Measurements from ENCODE around the gene SLC44A5. TPM values are rescaled to one million over a fixed set of nuclear protein-coding genes. Genes with fewer than 3 reads are reported as not detected.

The SLC44A5 gene
- polyA plus RNA-seq, 2 of the 4 experiments (the other 2 are of a cell fraction), result 0.10 to 1.5 TPM

- no peak for TF ChIP-seq CTCF (IDR thresholded peaks at IDR 0.05)
- TF ChIP-seq ATOH8 (CRISPR knock-in tag; IDR thresholded peaks at IDR 0.05; ENCODE audit: low read depth), result no peak
- no peak for TF ChIP-seq ZNF302 (CRISPR knock-in tag; IDR thresholded peaks at IDR 0.05)
- TF ChIP-seq HOXA7 (CRISPR knock-in tag; IDR thresholded peaks at IDR 0.05), result no peak
- no peak for TF ChIP-seq CHD2 (IDR thresholded peaks at IDR 0.05; ENCODE audit: low read length, partially characterized antibody)
- no peak for TF ChIP-seq TP53 (CRISPR knock-in tag; IDR thresholded peaks at IDR 0.05)
- ChIA-PET POLR2A (no interaction called here), CTCF (no interaction called here)
- 25% methylated on average over 3 of the region's 3 CpGs for WGBS (ENCODE audit: missing lambda C conversion rate)
- Histone ChIP-seq H3K9me3 (no peaks in the 10 kb centered on the region), H3K4me1 (no peaks in the 10 kb centered on the region), H3K27ac (no peak overlapping the region), H3K4me2 (no peak overlapping the region), H3K4me3 (no peak overlapping the region)
- DNase-seq (ENCODE audit: low read depth in 1 of 2, low spot score in 1 of 2), result no peak
- FAIRE-seq, result no peak
- ATAC-seq, result no peak
These were observed 390.8 kb downstream of the SLC44A5 start for GRCh38 chr1:75220072-75220471.

- FAIRE-seq, result no peak
- no peak overlapping the region for H3K27ac ChIP-seq
- ChIA-PET CTCF (no interaction called here), POLR2A (no interaction called here)
- no peak for DNase-seq (ENCODE audit: low read depth in 1 of 2, low spot score in 1 of 2)
- H3K4me1 ChIP-seq, result no peaks in the 10 kb centered on the region
- ATAC-seq, result no peak
- TF ChIP-seq MAX (IDR thresholded peaks at IDR 0.05), result no peak
- no peak for TF ChIP-seq CBX8 (IDR thresholded peaks at IDR 0.05)
- TF ChIP-seq HOXB5 (CRISPR knock-in tag; IDR thresholded peaks at IDR 0.05), result no peak
- TF ChIP-seq HMGXB4 (CRISPR knock-in tag; IDR thresholded peaks at IDR 0.05; ENCODE audit: borderline replicate concordance), result no peak
- TF ChIP-seq NFE2L2 (conservative IDR thresholded peaks at IDR 0.05; ENCODE audit: low read length), result no peak
- no peak for TF ChIP-seq POLR2AphosphoS2 (conservative IDR thresholded peaks at IDR 0.05; ENCODE audit: low read length)
- TF ChIP-seq TFCP2L1 (CRISPR knock-in tag; IDR thresholded peaks at IDR 0.05), result no peak
- no peak for TF ChIP-seq CHD4 (IDR thresholded peaks at IDR 0.05; ENCODE audit: borderline replicate concordance)
- no peak for TF ChIP-seq RARB (CRISPR knock-in tag; IDR thresholded peaks at IDR 0.05)
- TF ChIP-seq NR3C1 (IDR thresholded peaks at IDR 0.05), result no peak
- TF ChIP-seq FOSL2 (IDR thresholded peaks at IDR 0.05), result no peak
- TF ChIP-seq FOSL2 (CRISPR knock-in tag; IDR thresholded peaks at IDR 0.05), result no peak
- no peak for TF ChIP-seq CEBPB (IDR thresholded peaks at IDR 0.05)
- no peak for TF ChIP-seq ZNF302 (CRISPR knock-in tag; IDR thresholded peaks at IDR 0.05)
- TF ChIP-seq NPAS2 (CRISPR knock-in tag; IDR thresholded peaks at IDR 0.05; ENCODE audit: borderline replicate concordance), result no peak
- no peak for TF ChIP-seq FOXS1 (CRISPR knock-in tag; IDR thresholded peaks at IDR 0.05)
- no peak overlapping the region for H3K4me2 ChIP-seq
- no peak overlapping the region for H3K4me3 ChIP-seq
- no peaks in the 10 kb centered on the region for H3K9me3 ChIP-seq
These were observed 396.9 kb downstream of the SLC44A5 start for GRCh38 chr1:75214017-75214416.

GRCh38 chr1:75211648-75212047 is 399.3 kb downstream of the SLC44A5 start:
- FAIRE-seq (no peak), DNase-seq (ENCODE audit: low read depth in 1 of 2, low spot score in 1 of 2) (no peak), ATAC-seq (no peak)
- no peak overlapping the region for H3K4me3 ChIP-seq
- TF ChIP-seq TFCP2L1 (CRISPR knock-in tag; IDR thresholded peaks at IDR 0.05) (no peak), SMC3 (IDR thresholded peaks at IDR 0.05) (no peak)
- ChIA-PET CTCF (no interaction called here), POLR2A (no interaction called here)
- H3K4me2 ChIP-seq, result no peak overlapping the region
- H3K27ac ChIP-seq, result no peak overlapping the region
- H3K9me3 ChIP-seq, result no peaks in the 10 kb centered on the region
- WGBS (ENCODE audit: missing lambda C conversion rate), result 45% methylated on average over 1 of the region's 1 CpG
- H3K4me1 ChIP-seq, result no peaks in the 10 kb centered on the region
